GM12878 (cell line): ENCODE data around the gene DNAJC5. TPM values are rescaled to one million over a fixed set of nuclear protein-coding genes. Genes with fewer than 3 reads are reported as not detected.

Source experiments
- ATAC-seq: fragments of 200-7000 bp; cut with Tn5 transposase; 3 replicates; pipeline ENCODE4 v1.9.1; 2020; ENCODE audit warnings: mild to moderate bottlenecking, moderate library complexity
- BruUV-seq: library from RNA; stranded (reverse); fragments of 400-500 nt; replicated peaks from 2 replicates; lab custom pipeline; 2021; lab: Mats Ljungman, UMichigan
- CTCF ChIA-PET: fragments of 300-600 bp; sonication (Branson Sonifier 250); formaldehyde crosslinking; extraction: SDS; loops from one replicate; lab custom pipeline; 2021; ENCODE audit warnings: inconsistent platforms; lab: Yijun Ruan, JAX
- POLR2A ChIA-PET: fragments of 350-600 bp; formaldehyde crosslinking; extraction: SDS; loops from one replicate; lab custom pipeline; 2021; ENCODE audit warnings: inconsistent platforms; lab: Charles Lee
- RAD21 ChIA-PET: fragments of 300-600 bp; sonication (Branson Sonifier 250); formaldehyde crosslinking; loops from one replicate; lab custom pipeline; 2023; ENCODE audit warnings: antibody characterized with exemption; ENCODE audit not compliant: unreplicated experiment; lab: Charles Lee
- SMC1A ChIA-PET: fragments of 300-600 bp; sonication (Branson Sonifier 250); formaldehyde crosslinking; loops from one replicate; lab custom pipeline; 2023; ENCODE audit not compliant: unreplicated experiment, uncharacterized antibody; lab: Charles Lee
- DNase-seq: peaks from one replicate; pipeline ENCODE4 v3.0.0-alpha.2; 2011; ENCODE audit warnings: low read depth, low spot score
- FAIRE-seq: peaks from 3 replicates; lab custom pipeline; 2011; peaks lifted over from hg19 to GRCh38; lab: Jason Lieb, UNC
- H2AFZ ChIP-seq: 2 replicates; pipeline ENCODE4 v1.6.0; 2011; ENCODE audit warnings: low read depth, low read length, control low read depth; ENCODE audit not compliant: control insufficient read depth
- H3K27ac ChIP-seq: 2 replicates; pipeline ENCODE4 v1.5.1; 2011; ENCODE audit warnings: control low read depth; ENCODE audit not compliant: control insufficient read depth, insufficient read depth
- H3K27me3 ChIP-seq, 2 experiments: replicated peaks in 1 of 2; 2 replicates each; pipeline versions ENCODE4 v1.6.0 to v1.6.1; 2011; ENCODE audit warnings: low read length in 1 of 2; ENCODE audit not compliant: control insufficient read depth in 2 of 2, insufficient read depth in 2 of 2
- H3K36me3 ChIP-seq, 2 experiments: 2 replicates each; pipeline ENCODE4 v1.5.1; 2011; ENCODE audit warnings: low read length in 1 of 2; ENCODE audit not compliant: control insufficient read depth in 2 of 2, insufficient read depth in 2 of 2
- H3K4me1 ChIP-seq: 2 replicates; pipeline ENCODE4 v1.6.1; 2011; ENCODE audit warnings: mild to moderate bottlenecking, low read length, moderate library complexity, mixed read lengths; ENCODE audit not compliant: control insufficient read depth, insufficient read depth
- H3K4me2 ChIP-seq: 2 replicates; pipeline ENCODE4 v1.6.0; 2011; ENCODE audit warnings: control low read depth; ENCODE audit not compliant: control insufficient read depth, insufficient read depth
- H3K4me3 ChIP-seq: fragments of 200-600 bp; sonication (generic); 2 replicates; pipeline ENCODE4 v1.5.1; 2016
- H3K79me2 ChIP-seq: 2 replicates; pipeline ENCODE4 v1.6.0; 2011; ENCODE audit warnings: low read length; ENCODE audit not compliant: control insufficient read depth, insufficient read depth
- H3K9ac ChIP-seq: 2 replicates; pipeline ENCODE4 v1.8.0; 2011; ENCODE audit warnings: low read length, control low read depth, mixed read lengths; ENCODE audit not compliant: control insufficient read depth, insufficient read depth
- H3K9me3 ChIP-seq: replicated peaks from 3 replicates; pipeline ENCODE4 v1.5.1; 2011; ENCODE audit warnings: mild to moderate bottlenecking, low read length; ENCODE audit not compliant: control insufficient read depth, insufficient read depth
- H4K20me1 ChIP-seq: 2 replicates; pipeline ENCODE4 v1.6.0; 2011; ENCODE audit not compliant: control insufficient read depth, insufficient read depth
- CHD4 ChIP-seq: fragments of 200-600 bp; sonication (generic); IDR thresholded peaks from 2 replicates; pipeline ENCODE4 v1.6.1; 2016; ENCODE audit warnings: mild to moderate bottlenecking
- CREM ChIP-seq: IDR thresholded peaks from 2 replicates; pipeline ENCODE4 v1.6.1; 2014; ENCODE audit warnings: antibody characterized with exemption, low read depth
- ESRRA ChIP-seq: IDR thresholded peaks from 2 replicates; pipeline ENCODE4 v1.6.1; 2012; ENCODE audit warnings: mild to moderate bottlenecking, low read length, improper control_type of control experiment
- HDAC6 ChIP-seq: fragments of 200-600 bp; sonication (generic); IDR thresholded peaks from one replicate; pipeline ENCODE4 v1.8.0; 2017; ENCODE audit warnings: antibody characterized with exemption; ENCODE audit not compliant: unreplicated experiment
- HDGF ChIP-seq: fragments of 450-650 bp; IDR thresholded peaks from 2 replicates; pipeline ENCODE4 v1.6.1; 2016; ENCODE audit warnings: antibody characterized with exemption
- JUND ChIP-seq: IDR thresholded peaks from 2 replicates; pipeline ENCODE4 v1.6.1; 2012; ENCODE audit warnings: low read depth, mild to moderate bottlenecking, low read length, improper control_type of control experiment, moderate library complexity
- NFIC ChIP-seq: IDR thresholded peaks from 2 replicates; pipeline ENCODE4 v1.6.1; 2012; ENCODE audit warnings: low read depth, mild to moderate bottlenecking, inconsistent platforms, low read length, moderate library complexity
- NR2C2 ChIP-seq: IDR thresholded peaks from 2 replicates; pipeline ENCODE4 v1.6.1; 2011; ENCODE audit warnings: borderline replicate concordance, low read depth; ENCODE audit not compliant: control insufficient read depth, insufficient read length
- RAD51 ChIP-seq: fragments of 450-650 bp; IDR thresholded peaks from 2 replicates; pipeline ENCODE4 v1.6.1; 2016; ENCODE audit warnings: moderate library complexity, mild to moderate bottlenecking, inconsistent platforms
- SMC3 ChIP-seq: IDR thresholded peaks from 2 replicates; pipeline ENCODE4 v1.6.1; 2011; ENCODE audit warnings: low read length, improper control_type of control experiment, borderline replicate concordance
- SREBF1 ChIP-seq: IDR thresholded peaks from 2 replicates; pipeline ENCODE4 v1.6.1; 2012; ENCODE audit warnings: mild to moderate bottlenecking, low read length
- SREBF2 ChIP-seq: IDR thresholded peaks from 2 replicates; pipeline ENCODE4 v1.6.1; 2012; ENCODE audit warnings: mild to moderate bottlenecking, low read length
- TARDBP ChIP-seq: IDR thresholded peaks from 2 replicates; pipeline ENCODE4 v1.6.1; 2016; ENCODE audit warnings: borderline replicate concordance
- WRNIP1 ChIP-seq: IDR thresholded peaks from 2 replicates; pipeline ENCODE4 v1.6.1; 2011; ENCODE audit warnings: low read depth, low read length, improper control_type of control experiment, borderline replicate concordance
- YBX1 ChIP-seq: fragments of 450-650 bp; IDR thresholded peaks from 2 replicates; pipeline ENCODE4 v1.6.1; 2016; ENCODE audit warnings: antibody characterized with exemption
- YY1 ChIP-seq: IDR thresholded peaks from 2 replicates; pipeline ENCODE4 v1.6.1; 2011; ENCODE audit warnings: low read depth, mild to moderate bottlenecking, low read length
- ZBED1 ChIP-seq: IDR thresholded peaks from 2 replicates; pipeline ENCODE4 v1.6.1; 2016; ENCODE audit warnings: borderline replicate concordance
- ZSCAN29 ChIP-seq: fragments of 450-650 bp; IDR thresholded peaks from 2 replicates; pipeline ENCODE4 v1.6.1; 2017; ENCODE audit warnings: mild to moderate bottlenecking, moderate library complexity
- WGBS: methylation state at CpG from one replicate; pipeline ENCODE4 v1.1.6; 2016; ENCODE audit warnings: low lambda C conversion rate; ENCODE audit not compliant: insufficient replicate concordance, insufficient coverage; ENCODE audit errors: missing lambda C conversion rate; 5-methylcytosine and 5-hydroxymethylcytosine counted together
- in situ Hi-C: fragments of 300-500 bp; cut with MboI; formaldehyde crosslinking; loops from 9 replicates; pipeline ENCODE4 v1.14.3; 2018; ENCODE audit warnings: mixed read lengths
- intact Hi-C: fragments of 100-400 bp; cut with micrococcal nuclease; formaldehyde crosslinking; loops from one replicate; pipeline ENCODE4 v1.14.2; 2022; ENCODE audit not compliant: unreplicated experiment
- polyA plus RNA-seq, 11 experiments: library from polyadenylated mRNA; depleted of rRNA in 4 of 11; unstranded in 6 of 11; stranded (reverse) in 5 of 11; fragments of >200 nt; fragmentation: Nextera tagmentation in 4 of 11; fragmentation: Illumina TruSeq in 1 of 11; extraction: Ambion mirVana in 4 of 11; extraction: Trizol in 1 of 11; gene quantifications; 1 replicate in 1 of 11; 2 replicates in 10 of 11; pipeline versions ENCODE4 v1.2.1 to v1.2.3, GENCODE V29; 2011 to 2016; ENCODE audit warnings: inconsistent platforms in 2 of 11, missing spikeins in 2 of 11, low read depth in 1 of 11
- total RNA-seq, 4 experiments: library from RNA; depleted of rRNA in 3 of 4; stranded (reverse); fragments of >200 nt in 3 of 4; fragmentation: Illumina TruSeq in 1 of 4; extraction: Trizol in 1 of 4; gene quantifications; 2 replicates each; pipeline versions ENCODE4 v1.2.1 to v1.2.3, GENCODE V29; 2013 to 2021
- TF ChIP-seq, protein P1 (sequence below): IDR thresholded peaks from 2 replicates; pipeline ENCODE4 v1.6.1; 2011; ENCODE audit warnings: low read depth, low read length, improper control_type of control experiment, borderline replicate concordance
- TF ChIP-seq, protein P2 (sequence below): IDR thresholded peaks from 2 replicates; pipeline ENCODE4 v1.6.1; 2012; ENCODE audit warnings: low read depth, low read length, improper control_type of control experiment
- TF ChIP-seq, protein P3 (sequence below): IDR thresholded peaks from 2 replicates; pipeline ENCODE4 v1.6.1; 2012; ENCODE audit warnings: mild to moderate bottlenecking, low read depth, low read length

The DNAJC5 gene
- total and polyA plus RNA-seq, 10 of the 15 experiments (the other 5 are each of a cell fraction or from before 2014, with no cell fraction given): 0.69 to 36.8 (median 17.0) TPM

DNA sequence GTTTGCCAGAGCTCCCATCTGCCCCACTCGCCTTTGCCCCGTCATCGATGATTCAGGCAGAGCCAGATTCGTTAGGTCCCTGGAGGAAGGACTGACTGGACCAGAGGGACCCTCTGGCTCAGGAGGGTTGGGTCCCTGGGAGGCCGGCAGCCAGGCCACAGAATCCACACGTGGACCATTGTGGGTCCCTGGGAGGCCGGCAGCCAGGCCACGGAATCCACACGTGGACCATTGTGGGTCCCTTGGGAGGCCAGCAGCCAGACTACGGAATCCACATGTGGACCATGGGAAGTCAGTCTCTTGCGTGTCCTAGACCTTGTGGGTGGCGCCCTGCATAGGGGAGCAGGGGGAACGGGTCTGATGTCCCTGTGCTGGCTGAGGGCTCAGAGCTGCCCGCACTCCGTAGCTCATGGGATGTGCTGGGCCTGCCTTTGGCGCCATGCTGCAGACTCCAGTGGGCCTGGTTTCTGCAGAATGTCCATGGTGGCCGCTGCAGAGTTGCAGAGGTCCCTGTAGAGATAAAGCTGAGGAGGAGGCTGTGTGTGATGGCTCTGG is 37.8 kb downstream of the DNAJC5 start (continued):
- TF ChIP-seq, protein P1, sequence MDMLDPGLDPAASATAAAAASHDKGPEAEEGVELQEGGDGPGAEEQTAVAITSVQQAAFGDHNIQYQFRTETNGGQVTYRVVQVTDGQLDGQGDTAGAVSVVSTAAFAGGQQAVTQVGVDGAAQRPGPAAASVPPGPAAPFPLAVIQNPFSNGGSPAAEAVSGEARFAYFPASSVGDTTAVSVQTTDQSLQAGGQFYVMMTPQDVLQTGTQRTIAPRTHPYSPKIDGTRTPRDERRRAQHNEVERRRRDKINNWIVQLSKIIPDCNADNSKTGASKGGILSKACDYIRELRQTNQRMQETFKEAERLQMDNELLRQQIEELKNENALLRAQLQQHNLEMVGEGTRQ: no peak
- no peak for TF ChIP-seq SREBF1
- TF ChIP-seq, all 136 proteins: peak for 0

DNA sequence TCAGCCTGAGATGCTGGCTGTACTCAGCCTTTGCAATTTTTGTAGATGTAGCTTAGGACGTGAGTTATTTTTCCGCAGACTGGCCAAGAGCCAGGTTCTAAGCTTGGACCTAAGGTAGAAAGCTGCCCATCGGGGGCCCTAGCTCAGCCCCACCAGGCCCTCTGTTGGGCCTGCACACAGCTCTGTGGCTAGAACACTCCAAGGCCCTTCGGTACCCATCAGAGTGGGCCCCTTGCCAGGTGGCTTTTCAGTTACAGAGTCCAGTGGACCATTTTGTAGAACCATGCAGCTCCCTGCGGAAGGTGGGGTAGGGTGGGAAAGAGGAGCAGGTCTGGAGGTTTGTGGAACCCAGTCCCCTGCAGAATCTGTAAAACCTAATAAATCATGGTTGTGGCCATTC is 38.7 kb downstream of the DNAJC5 start:
- DNase-seq: no peak
- TF ChIP-seq CREM (no peak), HDAC6 (no peak), ZSCAN29 (no peak), NR2C2 (no peak), SREBF2 (no peak), NFIC (no peak), TARDBP (no peak), RAD51 (no peak), WRNIP1 (no peak), HDGF (no peak), YY1 (no peak), ZBED1 (no peak), ESRRA (no peak), YBX1 (no peak), CHD4 (no peak), SMC3 (no peak), JUND (no peak)
- TF ChIP-seq, protein P2, sequence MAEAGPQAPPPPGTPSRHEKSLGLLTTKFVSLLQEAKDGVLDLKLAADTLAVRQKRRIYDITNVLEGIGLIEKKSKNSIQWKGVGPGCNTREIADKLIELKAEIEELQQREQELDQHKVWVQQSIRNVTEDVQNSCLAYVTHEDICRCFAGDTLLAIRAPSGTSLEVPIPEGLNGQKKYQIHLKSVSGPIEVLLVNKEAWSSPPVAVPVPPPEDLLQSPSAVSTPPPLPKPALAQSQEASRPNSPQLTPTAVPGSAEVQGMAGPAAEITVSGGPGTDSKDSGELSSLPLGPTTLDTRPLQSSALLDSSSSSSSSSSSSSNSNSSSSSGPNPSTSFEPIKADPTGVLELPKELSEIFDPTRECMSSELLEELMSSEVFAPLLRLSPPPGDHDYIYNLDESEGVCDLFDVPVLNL: no peak
- TF ChIP-seq, protein P3, sequence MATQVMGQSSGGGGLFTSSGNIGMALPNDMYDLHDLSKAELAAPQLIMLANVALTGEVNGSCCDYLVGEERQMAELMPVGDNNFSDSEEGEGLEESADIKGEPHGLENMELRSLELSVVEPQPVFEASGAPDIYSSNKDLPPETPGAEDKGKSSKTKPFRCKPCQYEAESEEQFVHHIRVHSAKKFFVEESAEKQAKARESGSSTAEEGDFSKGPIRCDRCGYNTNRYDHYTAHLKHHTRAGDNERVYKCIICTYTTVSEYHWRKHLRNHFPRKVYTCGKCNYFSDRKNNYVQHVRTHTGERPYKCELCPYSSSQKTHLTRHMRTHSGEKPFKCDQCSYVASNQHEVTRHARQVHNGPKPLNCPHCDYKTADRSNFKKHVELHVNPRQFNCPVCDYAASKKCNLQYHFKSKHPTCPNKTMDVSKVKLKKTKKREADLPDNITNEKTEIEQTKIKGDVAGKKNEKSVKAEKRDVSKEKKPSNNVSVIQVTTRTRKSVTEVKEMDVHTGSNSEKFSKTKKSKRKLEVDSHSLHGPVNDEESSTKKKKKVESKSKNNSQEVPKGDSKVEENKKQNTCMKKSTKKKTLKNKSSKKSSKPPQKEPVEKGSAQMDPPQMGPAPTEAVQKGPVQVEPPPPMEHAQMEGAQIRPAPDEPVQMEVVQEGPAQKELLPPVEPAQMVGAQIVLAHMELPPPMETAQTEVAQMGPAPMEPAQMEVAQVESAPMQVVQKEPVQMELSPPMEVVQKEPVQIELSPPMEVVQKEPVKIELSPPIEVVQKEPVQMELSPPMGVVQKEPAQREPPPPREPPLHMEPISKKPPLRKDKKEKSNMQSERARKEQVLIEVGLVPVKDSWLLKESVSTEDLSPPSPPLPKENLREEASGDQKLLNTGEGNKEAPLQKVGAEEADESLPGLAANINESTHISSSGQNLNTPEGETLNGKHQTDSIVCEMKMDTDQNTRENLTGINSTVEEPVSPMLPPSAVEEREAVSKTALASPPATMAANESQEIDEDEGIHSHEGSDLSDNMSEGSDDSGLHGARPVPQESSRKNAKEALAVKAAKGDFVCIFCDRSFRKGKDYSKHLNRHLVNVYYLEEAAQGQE: no peak
- TF ChIP-seq, all 136 proteins: peak for 0
- no peaks in the 10 kb centered on the region for H3K79me2 ChIP-seq
- no peak overlapping the region for H3K9ac ChIP-seq
- intact Hi-C loops: no loop called here
- ChIA-PET RAD21 (no interaction called here), CTCF (interaction anchor here (0.6 kb wide), 1 partner anchor 55 kb away, joined by 3 read pairs; no protein-coding TSS in a partner anchor), POLR2A (no interaction called here), SMC1A (no interaction called here)
- H2AFZ ChIP-seq: no peak overlapping the region
- no peaks in the 10 kb centered on the region for H3K4me1 ChIP-seq
- BruUV-seq: TSS peak; percentile 49
- H3K27me3 ChIP-seq: no peaks in the 10 kb centered on the region
- H3K27ac ChIP-seq: no peak overlapping the region
- FAIRE-seq: no peak
- H3K36me3 ChIP-seq: peaks cover 7 to 30% of the 10 kb centered on the region in 2 experiments; a peak in 3 of 4 replicates
- H3K9me3 ChIP-seq: no peaks in the 10 kb centered on the region
- in situ Hi-C loops: no loop called here
- H4K20me1 ChIP-seq: no peaks in the 10 kb centered on the region
- H3K4me2 ChIP-seq: no peak overlapping the region
- WGBS: 100% methylated on average over 5 of the region's 5 CpGs
- ATAC-seq: no peak
- H3K4me3 ChIP-seq: no peak overlapping the region
